Measurements from ENCODE around the gene SLC17A9.

SLC17A9 gene

GRCh38 chr20:62989201-62989601 lies 36.7 kb downstream of the SLC17A9 start:
- DNase-seq (ENCODE audit: low read depth) = no peak
- H3K4me3 ChIP-seq (ENCODE audit: low read depth, low read length) = no peak overlapping the region

GRCh38 chr20:62990306-62990825 lies 37.9 kb downstream of the SLC17A9 start:
- DNase-seq (ENCODE audit: low read depth) = no peak
- no peak overlapping the region for H3K4me3 ChIP-seq (ENCODE audit: low read depth, low read length)
- no peak for TF ChIP-seq CTCF (conservative IDR thresholded peaks at IDR 0.05; ENCODE audit: low read depth, low read length)

More at GRCh38 chr20:62989201-62989601, 36.7 kb downstream of the SLC17A9 start:
- no peak for TF ChIP-seq CTCF (conservative IDR thresholded peaks at IDR 0.05; ENCODE audit: low read depth, low read length)

GRCh38 chr20:62991196-62991807 lies 38.8 kb downstream of the SLC17A9 start:
- no peak for DNase-seq (ENCODE audit: low read depth)

GRCh38 chr20:62991863-62992262 lies 39.4 kb downstream of the SLC17A9 start:
- H3K4me3 ChIP-seq (ENCODE audit: low read depth, low read length) = no peak overlapping the region
- DNase-seq (ENCODE audit: low read depth) = no peak
- no peak for TF ChIP-seq CTCF (conservative IDR thresholded peaks at IDR 0.05; ENCODE audit: low read depth, low read length)

More at GRCh38 chr20:62991196-62991807, 38.8 kb downstream of the SLC17A9 start:
- no peak for TF ChIP-seq CTCF (conservative IDR thresholded peaks at IDR 0.05; ENCODE audit: low read depth, low read length)
- no peak overlapping the region for H3K4me3 ChIP-seq (ENCODE audit: low read depth, low read length)

- no peak for DNase-seq (ENCODE audit: low read depth)
- no peak for TF ChIP-seq CTCF (conservative IDR thresholded peaks at IDR 0.05; ENCODE audit: low read depth, low read length)
- no peak overlapping the region for H3K4me3 ChIP-seq (ENCODE audit: low read depth, low read length)
Observed at GRCh38 chr20:62993856-62994494, 41.5 kb downstream of the SLC17A9 start.

GRCh38 chr20:62994869-62995281 lies 42.4 kb downstream of the SLC17A9 start:
- DNase-seq (ENCODE audit: low read depth) = no peak
- TF ChIP-seq CTCF (conservative IDR thresholded peaks at IDR 0.05; ENCODE audit: low read depth, low read length) = no peak

More at GRCh38 chr20:62994869-62995281, 42.4 kb downstream of the SLC17A9 start:
- H3K4me3 ChIP-seq (ENCODE audit: low read depth, low read length) = no peak overlapping the region

Measured in choroid plexus epithelial cell (primary cell).